Fibroblast of skin of right quadriceps (primary cell): ENCODE measurements around the gene TMEM35B.
A peak's percentile ranks its signal among the peaks of the same experiment; 100 is the strongest.
"Not testable (repeated sequence)": the region's sequence is repeated elsewhere in the genome, so short reads cannot be mapped to it uniquely, and the experiment has no call there.

ENCODE experiments used
- DNase-seq: peaks from one replicate; pipeline ENCODE4 v3.0.0-alpha.2; 2013

The TMEM35B gene

DNA sequence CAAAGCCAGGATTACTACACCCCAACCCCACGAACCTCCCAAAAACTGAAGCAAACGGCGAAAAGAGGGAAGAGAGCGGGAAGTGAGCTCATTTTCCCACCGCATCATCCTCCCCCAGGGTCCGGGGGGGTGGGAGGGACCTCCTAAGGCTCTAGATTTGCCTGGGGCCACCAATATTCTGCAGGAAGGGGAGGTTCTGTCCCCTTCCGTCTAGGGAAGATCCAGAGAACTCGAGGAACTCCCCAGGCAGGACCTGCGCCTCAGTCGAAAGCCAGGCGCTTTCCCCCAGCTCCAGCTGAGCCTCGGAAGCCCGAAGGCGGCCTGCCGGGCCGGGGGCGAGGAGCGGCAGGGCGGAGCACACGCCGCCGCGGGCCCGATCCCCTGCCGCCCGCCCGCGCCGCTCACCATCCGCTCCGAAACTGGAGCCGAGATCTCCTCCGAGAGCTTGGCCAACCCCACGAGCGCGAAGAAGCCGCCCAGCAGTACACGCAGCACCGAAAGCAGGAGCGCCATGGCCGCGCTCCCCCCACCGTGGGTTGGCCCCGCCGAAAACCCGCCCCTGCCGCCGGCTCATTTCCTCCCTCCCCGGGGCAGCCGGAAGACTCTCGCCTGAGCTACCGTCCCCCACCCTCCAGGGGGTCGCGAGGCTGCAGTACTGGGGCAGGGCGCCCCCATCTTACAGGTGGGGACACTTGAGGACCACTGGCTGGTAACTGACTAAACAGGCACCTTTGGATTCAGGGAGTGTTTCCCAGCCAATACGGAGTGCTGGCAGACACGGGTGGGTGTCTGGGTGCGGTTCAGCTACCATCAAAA lies at the start of gene TMEM35B:
TMEM35B (minus strand) TSS at position 555 of the 816 bp plus-strand sequence; CDS start at position 513, 42 bp downstream.
- peak; percentile 57 for DNase-seq

DNA sequence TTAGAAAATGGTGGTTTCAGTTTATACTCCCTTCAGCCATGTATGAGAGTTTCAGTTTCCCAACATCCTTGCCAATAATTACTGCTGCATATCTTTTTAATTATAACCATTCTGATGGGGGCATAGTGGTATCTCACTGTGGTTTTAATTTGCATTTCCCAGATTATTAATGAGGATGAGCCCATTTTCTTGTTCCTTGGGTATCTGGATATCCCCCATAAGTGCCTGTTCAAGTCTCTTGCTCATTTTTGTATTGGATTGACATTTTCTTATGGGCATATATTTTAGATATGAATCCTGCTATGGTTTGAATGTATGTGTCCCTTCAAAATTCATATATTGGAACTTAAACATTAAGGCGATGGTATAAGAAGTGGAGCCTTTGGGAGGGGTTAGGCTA lies 48.2 kb upstream of the TMEM35B start:
- no peak for DNase-seq

DNA sequence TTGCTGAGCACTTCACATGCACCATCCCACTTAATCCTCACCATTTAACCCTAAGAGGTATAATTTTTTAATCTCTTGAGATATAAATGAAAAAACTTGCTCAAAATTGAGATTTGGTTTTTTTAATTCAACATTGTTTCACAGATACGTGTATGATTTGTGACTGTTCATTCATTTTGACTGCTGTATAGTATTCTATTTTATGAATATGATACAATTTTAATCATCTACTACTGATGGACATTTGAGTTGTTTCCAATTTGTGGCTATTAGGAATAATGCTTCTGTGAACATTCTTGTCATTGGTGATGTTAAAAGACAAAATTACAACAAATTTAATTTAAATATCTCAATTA lies 47.2 kb upstream of the TMEM35B start:
- DNase-seq: no peak

DNA sequence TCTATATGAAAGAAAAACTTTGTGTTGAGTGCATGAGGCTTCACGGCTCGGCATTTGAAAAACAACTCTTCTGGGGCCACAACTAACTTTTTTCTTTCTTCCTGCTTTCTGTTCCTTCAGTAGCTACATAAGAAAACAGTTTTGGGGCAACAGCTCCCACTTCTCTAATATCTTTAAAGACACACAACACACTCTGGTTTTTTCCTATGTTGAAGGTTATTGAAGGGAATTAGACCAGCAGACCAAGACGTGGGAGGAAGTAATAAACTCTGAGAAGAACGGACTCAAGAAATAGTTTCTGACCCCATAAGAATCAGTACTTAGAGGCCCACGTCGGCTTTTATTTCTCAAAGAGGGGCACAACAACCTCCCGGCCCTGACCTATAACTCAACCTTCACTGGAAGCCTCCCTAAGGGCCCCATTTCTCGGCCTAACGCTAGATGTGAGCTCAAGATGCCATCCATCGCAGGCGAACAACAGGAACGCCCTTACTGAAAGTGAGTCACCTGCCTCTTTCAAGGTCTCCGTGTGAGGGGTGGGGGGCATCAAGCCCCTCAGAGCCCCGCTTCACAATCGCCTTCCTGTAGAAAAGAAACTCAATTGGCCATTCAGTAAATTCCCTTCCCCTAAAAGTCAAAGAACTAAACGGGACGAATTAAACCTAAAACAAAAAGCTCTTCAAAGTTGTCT lies 45.8 kb upstream of the TMEM35B start:
- peak; percentile 32 for DNase-seq

DNA sequence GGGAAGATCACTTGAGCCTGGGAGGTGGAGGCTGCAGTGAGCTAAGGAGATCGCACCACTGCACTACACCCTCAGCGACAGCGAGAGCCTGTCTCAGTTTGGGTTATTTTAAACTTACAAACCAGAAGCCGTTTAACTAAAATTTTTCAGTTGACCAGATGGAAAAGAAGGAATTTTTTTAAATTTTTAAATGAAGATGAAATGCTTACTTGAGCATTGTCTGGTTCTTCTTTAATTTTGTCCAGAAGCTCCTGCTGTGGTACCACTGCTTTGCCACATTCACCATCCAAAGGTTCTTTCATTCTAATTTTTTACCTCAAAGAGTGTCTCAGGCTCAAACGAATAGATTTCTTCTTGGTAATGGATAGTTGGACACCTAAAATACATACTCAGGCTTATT lies 45.2 kb upstream of the TMEM35B start:
- DNase-seq: no peak

DNA sequence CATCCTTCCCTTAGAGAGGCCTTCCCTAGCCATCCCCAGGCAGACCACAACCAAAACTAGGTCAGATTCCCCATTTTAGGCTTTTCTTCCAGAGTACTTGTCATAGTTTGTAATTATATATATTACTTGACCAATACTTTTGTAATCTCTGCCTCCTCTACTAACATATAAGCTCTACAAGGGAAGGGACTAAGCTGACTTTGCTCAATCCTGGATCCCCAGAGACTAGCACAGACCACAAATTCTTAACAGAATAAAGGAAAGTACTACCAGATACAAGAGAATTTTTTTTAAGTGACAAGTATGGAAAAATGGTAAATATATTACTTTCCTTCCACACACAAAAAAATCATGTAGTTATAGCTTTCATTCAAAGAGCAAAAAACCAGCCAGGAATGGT lies 44.6 kb upstream of the TMEM35B start:
- peak; percentile 34 for DNase-seq

DNA sequence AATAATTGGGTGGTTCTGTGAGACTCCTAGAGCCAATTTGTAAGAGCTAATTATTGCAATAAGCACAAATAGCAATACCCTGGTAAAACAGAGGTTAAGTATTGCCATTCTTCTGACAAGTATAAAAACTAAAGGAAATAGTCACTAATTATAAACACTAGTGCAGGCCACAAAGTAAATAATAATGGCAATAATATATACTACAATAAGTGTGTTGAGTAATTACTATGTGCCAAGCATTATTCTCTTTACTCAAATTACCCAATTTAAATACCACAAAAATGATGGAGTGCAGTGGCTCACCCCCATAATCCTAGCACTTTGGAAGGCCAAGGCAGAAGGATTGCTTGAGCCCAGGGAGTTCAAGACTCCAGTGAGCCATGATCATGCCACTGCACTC lies 31.3 kb upstream of the TMEM35B start:
- DNase-seq: no peak

DNA sequence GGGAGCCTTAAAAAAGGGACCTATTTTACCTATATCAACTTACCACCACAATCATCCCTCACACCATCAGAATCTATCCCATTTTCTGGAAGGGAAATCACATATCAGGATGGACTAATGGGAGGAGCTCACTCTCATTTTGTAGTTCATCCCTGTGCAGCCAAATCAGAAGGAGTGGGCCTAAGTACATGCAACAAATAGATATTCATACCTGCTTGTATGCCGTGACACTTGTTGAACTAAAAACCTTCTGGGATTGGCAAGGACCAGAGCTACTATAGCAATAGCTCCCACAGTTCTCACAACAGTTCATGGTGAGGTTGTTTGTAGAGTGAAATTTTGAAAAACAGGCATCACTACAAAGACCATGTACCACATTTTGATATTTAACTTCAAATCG lies 29.3 kb upstream of the TMEM35B start:
- no peak for DNase-seq

DNA sequence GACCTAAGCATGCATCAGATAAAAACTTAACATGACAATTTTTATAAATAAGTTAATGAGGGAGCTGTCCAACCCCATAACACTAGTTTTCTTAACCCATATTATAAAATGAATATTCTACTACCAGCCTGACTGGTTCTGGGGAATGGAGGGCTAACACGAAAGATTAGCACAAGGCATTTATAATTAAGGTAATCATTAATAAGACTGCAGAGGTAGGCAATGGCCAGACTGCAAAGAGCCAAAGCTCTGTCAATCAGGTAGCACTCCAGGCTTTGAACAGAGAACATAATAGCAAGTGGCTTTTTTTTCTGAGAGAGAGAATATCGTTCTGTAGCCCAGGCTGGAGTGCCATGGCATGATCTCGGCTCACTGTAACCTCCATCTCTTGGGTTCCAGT lies 20.6 kb upstream of the TMEM35B start:
- no peak for DNase-seq

DNA sequence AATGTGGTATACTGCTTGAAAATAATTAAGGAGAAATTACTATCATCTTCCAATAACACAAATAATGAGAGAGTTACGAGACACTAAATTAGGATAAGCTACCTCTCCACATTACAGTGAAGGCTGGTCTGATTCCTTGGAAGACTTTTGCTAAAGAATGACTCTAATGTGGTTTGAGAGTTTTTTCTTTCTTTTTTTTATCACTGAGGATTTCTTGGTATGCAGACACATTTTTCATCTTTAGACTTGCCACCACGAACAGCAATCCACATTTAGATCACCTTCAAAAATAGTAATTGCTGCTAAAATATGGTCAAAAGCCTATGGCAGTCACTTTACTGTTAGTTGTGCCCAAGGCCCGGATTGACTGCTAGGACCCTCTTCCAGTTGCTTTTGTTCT lies 16.6 kb upstream of the TMEM35B start:
- peak; percentile 28 for DNase-seq

DNA sequence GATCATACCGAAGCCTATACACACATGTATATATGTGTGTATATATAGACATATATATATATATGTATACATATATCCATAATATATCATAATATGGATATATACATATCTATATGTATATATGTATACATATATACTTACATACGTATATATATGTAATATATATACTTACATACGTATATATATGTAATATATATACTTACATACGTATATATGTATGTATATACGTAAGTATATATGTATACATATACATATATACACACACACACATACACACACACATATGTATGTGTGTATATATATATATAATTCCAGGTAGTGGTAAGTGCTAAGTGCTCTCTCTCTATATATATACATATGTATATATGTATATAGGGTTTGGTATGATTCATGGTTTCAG lies 9.7 kb upstream of the TMEM35B start:
- DNase-seq: no peak

DNA sequence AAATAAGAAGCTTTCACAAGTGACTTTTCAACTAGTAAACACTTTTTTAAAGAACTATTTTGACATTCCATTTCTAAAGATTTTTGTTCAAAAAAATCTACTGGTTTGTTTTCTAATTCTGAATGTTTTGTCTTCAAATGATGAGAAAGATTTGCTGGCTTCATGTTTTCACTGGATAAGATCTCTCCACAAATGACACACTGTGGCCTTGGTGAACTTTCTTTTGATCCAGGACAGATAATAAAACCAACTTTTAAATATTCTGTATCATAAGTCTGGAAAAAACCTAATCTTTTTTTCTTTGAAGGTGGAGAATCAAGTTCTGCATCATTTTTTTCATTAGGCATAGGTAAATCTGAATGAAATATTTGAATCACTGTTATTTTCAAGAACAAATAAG lies 3.4 kb upstream of the TMEM35B start:
- no peak for DNase-seq

DNA sequence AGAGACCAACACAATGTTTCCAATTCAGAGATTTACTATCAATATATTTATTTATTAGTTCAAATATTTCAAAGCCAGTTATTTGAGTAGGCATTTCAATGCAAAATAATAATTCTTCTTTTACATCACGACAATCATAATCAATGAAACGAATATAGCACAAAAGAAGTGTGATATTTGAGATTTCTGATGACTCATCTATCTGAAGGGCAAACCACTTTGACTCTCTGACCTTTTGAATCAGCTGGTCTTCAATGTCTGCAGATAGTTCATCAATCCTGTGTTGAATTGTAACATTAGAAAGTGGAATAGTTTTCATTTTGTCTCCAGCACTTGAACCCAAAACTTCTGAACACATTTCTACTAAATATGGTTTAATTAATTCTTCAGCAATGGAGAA lies 3.0 kb upstream of the TMEM35B start:
- no peak for DNase-seq

DNA sequence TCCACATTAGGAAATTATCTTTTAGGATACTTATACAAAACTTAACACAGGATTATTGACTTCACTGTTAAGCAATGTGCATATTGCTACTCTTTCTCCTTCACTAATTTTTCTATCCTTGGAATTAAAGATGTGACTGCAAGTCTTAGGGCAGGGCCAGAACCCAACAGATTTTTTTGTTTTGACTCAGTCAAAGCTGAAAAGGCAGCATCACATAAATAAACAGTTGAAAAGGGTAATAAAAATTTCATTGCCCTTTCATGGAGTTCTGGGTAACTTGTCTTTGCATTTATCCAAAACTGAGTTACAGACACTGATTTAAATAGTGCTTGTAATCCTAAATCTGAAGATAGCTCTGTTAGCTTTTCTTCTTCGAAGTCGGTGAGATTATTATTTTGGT lies 1.9 kb upstream of the TMEM35B start:
- DNase-seq: peak; percentile 52

DNA sequence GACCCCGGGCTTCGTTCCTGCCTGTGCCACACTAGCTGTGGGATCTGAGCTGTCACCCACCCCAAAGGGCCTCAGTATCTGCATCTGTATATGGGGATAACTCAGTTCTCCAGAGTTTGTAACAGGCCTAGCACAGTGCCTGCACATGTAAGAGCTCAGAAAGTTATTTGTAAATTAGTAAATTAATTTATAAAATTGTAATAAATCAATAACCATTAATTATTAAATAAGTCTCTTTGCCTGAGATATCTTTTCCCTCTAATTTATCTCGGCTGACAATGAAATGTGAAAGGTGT lies 410 bp upstream of the TMEM35B start:
- not testable (repeated sequence) for DNase-seq

DNA sequence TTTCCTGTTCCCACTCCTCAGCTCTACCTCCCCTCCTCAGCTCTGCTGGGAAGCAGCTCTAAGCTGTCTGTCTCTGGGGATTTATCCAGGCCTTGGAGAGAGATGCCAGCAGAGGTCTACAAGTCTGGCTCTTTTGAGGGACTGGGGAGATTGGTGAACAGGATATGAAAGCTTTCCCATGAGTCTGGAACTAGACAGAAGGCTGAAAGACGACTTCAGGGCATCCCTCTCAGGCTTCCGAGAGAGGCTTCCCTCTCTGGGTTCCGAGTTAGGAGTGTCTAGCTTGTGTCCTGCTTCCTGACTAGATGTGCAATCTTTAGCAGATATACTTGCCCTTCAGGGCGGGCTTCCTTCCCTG lies 733 bp downstream of the TMEM35B start:
- peak; percentile 43 for DNase-seq

DNA sequence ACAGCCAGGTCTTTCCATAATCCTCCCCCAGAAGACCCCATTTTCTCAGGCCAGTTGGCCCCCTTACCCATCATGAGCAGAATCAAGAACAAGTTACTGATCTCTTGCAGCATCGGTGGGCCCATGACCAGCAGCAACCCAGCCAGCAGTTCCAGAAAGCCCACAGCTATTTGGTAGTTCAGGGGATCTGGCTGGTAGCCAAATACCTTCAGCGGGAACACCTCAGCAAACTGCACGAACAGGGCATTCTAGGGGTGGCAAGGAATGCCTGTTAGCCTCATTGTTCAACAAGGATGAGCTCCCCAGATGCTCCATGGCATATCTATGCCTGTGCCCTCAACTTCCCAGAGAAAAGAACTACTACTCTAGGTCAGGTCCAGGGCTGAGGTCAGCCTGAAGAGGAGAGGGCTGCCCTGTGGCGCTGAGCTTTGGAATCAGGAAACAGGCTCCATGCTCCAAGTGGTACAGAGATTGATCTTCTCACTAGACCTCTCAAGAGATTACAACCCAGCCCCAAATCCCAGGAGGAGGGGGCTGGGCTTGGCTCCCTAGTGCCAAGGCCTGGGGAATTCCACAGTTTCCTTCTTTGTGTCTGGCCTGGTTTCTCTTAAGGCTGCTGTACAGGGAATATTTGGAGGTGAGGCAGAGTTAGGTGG lies 1.3 kb downstream of the TMEM35B start:
- DNase-seq: peak; percentile 17

DNA sequence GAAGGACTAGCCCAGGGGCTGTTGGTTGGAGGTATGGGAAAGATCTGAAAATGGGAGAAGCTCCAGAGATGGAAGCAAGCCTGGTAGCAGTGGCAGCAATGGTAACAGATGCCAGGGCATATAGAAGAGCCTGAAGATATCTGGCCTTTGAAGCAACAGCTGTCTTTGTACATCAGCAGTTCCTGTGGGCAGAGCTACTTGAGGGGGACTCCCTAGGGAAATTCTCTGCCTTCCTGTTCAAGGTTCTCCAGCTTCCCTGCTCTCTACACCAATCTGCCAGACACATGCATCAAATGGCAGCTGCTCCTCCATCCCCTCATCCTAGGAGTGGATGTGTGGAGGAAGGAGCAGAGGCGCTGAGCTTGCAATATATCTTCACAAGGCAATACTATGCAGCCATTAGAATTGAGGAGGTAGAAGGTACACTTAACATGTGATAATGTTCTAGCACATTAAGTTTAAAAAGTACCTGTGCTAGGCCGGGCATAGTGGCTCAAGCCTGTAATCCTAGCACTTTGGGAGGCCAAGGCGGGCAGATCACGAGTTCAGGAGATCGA lies 2.2 kb downstream of the TMEM35B start:
- no peak for DNase-seq

DNA sequence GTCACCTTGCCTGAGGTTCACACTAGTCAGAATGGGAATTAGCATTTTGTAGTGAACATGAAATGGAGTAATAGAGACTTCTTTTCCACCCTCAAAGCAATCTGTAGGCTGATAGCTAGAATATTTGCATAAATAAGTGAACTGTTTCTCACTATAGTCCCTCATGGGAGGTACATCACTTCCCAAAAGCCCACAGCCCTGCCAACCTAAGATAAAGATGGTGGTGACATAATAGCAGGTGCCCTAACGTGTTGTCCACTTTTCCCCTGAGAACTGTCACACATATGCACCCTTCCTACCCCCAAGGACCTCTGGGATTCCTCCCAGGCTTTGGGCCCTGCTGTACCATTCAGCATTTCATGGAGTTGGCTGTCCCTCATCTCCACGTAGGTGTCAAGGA lies 4.4 kb downstream of the TMEM35B start:
- DNase-seq: no peak

DNA sequence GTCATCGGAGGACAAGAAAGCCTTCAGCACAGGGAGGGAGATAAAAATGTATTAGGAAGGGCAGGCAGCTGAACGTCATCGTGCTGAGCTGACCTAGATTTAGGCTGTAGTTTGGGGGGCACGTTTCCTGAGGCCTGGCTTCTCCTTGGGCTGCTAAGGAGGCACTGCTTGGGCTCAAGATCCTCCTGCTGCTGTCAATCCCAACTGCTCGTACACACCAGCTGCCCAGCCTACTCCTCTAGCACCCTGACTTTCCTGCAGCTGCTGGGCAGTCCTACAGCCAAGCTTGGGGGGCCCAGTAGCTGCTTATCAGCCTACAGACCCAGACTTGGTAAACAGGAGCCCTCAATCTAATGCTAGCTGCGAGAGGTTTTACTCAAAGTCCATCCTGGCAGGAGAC lies 6.2 kb downstream of the TMEM35B start:
- DNase-seq: no peak

DNA sequence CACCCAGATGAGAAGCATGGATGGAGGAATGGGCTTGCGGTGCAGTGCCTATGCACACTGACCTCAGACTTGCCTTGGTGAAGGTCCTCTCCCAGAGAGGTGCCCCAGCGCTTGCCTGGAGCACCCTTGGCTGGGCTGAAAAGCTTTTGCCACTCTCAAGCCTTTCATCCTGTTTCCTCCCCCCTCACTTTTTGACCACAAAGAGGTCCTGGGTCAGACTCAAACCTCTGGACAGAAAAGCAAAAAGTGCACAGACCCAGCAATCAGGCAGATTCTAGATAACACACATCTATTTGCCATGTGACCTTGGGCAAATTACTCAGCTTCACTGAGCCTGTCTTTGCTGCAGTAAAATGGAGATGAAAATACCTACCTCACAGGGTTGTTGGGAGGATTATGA lies 7.3 kb downstream of the TMEM35B start:
- DNase-seq: no peak

DNA sequence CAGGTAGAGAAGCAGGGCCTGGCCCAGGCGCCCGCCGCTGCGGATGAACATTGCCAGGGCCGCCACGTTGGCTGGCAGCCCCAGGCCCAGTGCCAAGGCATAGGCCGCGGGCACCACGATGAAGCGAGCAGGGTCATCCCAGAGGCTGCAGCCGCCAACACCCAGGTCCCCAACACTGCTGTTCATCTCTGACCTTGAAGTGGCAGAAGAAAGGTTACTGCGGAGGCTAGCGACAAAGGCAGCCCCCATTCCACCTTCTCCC lies 8.0 kb downstream of the TMEM35B start:
- no peak for DNase-seq

DNA sequence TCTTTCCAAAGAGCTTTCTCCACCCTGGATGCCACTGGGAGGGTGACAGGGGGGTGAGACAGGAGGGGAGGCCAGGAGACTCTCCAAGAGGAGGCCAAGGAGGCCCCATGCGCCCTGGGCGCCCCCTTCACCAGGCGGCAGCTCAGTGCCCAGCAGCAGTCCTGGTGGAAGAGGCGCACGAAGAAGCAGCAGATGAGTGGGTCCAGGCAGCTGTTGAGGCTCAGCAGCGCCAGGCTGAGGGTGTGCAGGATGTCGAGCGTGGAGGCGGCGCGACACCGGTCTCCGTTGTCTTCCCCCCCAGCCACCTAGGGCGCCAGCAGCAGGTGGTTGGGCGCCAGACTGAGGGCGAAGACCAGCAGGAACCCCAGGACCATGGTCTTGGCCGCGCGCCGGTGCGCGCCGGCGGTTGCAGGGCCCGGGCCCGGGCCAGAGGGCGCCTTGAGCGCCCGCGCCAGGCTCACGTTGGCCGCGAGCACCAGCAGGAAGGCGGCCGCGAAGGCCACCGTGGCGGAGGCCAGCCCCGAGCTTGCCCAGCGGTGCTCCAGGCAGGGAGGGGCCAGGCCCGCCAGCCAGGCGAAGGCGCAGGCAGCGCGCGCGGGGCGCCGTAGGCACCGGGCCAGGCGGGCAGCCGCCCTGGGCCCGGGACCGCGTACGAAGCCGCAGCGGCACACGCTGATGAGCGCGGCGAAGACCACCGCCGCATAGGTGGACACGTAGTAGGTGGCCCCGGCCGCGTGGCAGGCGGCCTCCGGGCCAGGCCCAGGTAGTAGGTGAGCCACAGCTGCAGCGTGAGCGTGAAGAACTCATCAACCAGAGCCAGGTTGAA lies 8.6 kb downstream of the TMEM35B start:
- no peak for DNase-seq

DNA sequence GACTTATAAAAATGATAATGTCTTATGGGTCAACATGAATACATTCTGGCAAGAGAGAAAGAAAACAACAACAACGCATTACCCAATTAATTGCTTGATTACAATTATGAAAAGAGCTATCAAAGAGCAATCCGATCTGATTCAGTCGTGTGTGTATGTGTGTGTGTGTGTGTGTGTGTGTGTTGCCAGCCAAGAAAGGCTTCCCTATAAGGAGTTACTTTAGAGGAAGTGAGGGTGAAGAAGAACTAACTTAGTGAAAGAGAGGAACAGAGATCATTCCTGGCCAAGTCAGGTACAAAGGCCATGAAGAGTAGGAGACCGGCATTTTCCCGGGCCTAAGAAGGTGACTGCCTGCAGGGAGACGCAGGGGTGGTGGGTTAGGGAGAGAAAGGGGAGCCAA lies 9.4 kb downstream of the TMEM35B start:
- DNase-seq: no peak
